Measurements from ENCODE around the gene ABHD17A.
A peak's percentile ranks its signal among the peaks of the same experiment; 100 is the strongest.

The ABHD17A gene

DNA sequence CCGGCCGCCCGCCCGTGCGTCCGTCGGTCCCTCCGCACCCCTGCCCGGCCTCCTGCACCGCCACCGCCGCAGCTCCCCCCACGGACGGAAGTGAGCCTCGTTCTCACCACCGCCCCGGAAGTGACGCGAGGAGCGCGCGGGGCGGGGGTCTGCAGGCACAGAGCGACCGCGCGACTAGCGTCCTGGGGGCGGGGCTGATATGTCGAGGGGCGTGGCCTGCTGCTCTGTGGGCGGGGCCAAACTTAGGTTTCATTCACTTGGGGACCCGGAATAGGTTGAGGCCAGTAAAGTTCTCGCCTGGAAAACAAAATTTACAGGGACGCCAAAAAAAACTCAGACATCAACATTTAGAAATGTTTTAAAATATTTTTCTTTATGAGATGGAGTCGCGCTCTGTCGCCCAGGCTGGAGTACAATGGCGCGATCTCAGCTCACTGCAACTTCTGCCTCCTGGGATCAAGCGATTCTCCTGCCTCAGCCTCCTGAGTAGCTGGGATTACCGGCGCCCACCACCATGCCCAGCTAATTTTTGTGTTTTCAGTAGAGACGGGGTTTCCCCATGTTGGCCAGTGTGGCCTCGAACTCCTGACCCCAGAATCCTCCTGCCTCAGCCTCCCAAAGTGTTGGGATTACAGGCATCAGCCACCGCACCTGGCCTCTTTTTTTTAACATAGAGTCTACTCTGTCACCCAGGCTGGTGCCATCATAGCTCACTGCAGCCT, at the start of gene ABHD17A:
Gene ABHD17A, minus strand, starts transcription at position 99 of the 722 bp plus-strand sequence. CDS start 3,930 bp downstream, outside the sequence.
- DNase-seq (ENCODE audit: low spot score) = peak; percentile 98

DNA sequence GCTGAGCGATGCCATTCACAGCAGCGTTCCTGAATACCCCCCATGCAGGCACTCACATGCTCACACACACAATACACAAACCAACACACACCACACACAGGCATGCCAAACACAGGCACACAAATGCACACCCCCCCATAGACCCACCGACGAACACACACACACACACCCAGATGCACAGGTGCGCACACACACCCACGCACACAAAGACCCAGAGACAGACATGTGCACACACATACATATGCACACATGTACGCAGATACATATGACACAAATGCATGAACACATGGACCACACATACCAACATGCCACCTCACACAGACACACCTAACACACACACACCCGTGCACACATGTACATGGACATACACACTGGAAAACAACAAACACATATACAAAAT, 48.6 kb upstream of the ABHD17A start:
- no peak for DNase-seq (ENCODE audit: low spot score)

DNA sequence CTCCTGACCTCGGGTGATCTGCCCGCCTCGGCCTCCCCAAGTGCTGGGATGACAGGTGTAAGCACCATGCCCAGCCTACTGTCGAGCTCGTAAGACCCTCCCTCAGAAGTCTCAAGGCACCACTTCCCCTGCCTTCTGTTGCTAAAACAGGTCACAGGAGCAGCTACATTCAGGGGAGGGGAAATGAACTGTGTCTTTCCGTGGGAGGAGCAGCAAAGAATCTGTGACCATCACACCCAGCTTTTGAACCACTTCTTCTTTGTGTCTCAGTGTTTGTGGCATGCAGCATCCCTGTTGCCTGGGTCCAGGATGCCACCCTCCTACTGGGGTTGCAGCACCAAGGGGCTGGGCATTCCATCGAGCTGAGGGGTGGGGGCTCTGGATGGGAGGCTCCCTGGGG, 47.9 kb upstream of the ABHD17A start:
- DNase-seq (ENCODE audit: low spot score) = no peak

DNA sequence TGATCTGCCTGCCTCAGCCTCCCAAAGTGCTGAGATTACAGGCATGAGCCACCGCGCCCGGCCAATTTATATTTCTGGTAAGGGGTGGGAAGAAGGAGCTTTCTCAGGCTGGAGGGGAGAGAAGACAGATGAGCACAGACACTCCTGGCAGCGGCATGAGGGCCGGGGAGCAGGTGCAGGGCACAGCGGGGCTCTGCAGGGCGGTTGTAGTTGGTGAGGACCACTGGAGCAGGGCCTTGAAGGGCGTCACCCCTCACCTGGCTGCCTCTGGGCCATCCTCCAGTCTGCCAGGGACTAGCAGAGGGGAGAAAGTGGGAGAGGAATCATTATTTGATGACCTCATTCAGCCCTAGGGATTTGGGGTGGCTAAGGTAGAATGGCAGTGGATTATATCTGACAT, 47.1 kb upstream of the ABHD17A start:
- DNase-seq (ENCODE audit: low spot score) = no peak

DNA sequence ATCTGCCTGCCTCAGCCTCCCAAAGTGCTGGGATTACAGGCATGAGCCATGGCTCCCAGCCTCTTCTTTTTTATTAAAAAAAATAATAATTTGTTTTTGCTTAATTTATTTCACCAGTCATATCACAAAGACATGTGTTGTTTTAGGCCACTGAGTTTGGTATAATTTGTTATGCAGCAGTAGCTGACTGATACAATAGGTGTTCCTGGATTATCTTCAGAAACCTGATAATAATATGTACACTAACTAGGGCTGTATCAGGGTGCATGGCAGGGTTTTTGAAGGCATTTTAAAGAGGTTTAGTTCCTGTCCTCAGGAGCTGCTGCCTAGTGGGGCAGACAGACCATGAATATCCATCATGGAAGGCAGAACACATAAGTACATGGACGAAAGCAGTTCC, 46.1 kb upstream of the ABHD17A start:
- DNase-seq (ENCODE audit: low spot score) = no peak

DNA sequence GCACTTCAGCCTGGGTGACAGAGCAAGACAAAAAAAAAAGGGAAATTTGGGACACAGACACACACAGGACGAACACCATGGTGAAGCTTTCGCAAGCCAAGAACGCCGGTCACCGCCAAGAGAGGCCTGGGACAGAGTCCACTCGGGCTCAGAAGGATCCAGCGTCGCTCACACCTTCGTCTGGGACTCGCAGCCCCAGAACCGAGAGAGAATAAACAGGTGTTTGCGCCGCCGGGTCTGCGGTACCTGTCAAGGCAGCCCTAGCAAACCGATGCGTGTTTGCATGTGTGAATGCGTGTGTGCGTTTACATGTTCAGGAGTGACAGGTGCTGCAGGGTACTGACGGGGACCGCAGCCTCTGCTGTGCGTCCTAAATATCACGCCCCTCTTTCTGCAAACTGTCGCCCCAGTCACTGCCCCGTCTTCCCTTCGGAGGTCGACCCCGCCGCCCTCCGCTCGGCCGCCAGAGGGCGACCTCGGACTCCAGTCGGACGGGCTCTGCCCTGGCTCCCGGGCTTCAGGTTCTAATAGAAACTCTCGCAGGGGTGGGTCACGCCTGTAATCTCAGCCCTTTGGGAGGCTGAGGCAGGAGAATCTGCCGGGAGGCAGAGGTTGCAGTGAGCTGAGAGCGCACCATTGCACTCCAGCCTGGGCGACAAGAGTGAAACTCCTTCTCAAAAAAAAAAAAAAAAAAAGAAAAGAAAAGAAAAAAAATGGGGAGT, 43.9 kb upstream of the ABHD17A start:
- DNase-seq (ENCODE audit: low spot score) = peak; percentile 92

DNA sequence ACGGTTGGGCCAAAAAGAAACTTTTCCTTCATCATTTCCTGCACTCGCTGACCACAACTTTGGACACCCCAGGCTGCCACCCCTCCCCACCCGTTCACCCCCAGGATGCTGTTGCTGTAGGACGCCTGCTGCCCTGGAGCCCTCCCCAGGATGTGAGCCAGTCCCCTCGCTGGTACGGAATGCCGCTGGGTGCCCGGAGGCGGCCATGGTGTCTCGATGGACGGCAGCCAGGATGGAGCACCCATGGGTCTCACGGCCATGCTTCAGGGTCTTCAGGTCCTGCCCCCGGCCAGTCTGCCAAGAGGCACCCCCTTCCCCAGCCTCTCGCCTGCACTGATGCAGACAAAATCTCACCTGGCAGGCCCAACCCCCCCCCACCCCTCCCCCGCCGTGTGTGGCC, 40.2 kb upstream of the ABHD17A start:
- DNase-seq (ENCODE audit: low spot score) = no peak

DNA sequence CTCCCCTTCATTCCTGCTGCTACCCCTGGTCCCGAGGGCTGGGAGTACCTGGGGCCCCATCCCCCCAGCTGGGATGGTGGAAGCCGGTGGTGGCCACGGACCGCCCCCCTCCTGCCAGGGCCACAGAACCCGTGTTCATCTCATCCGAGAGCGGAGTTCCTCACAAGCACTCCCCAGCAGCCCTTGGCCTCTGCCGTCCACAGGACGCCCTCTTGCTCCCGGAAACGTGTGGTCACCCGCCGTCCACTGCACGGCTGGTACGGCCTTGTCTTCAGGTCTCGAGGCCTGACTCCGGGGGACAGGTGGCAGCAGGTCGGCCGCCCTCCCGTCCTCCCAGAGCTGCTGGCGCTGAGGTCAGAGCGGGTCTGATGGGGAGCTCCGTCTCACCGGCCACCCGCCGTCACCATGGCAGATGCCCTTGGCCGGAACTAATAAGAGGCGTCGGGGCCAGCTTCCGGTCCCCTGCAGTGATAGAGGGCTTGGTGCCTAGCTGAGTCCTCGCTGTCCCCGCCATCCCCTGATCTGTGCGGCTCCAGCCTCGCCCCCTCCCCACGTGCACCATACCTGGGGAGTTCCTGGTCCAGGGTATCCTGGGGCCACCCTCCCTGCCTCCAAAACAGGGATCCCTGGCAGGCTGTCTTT, 39.1 kb upstream of the ABHD17A start:
- no peak for DNase-seq (ENCODE audit: low spot score)

DNA sequence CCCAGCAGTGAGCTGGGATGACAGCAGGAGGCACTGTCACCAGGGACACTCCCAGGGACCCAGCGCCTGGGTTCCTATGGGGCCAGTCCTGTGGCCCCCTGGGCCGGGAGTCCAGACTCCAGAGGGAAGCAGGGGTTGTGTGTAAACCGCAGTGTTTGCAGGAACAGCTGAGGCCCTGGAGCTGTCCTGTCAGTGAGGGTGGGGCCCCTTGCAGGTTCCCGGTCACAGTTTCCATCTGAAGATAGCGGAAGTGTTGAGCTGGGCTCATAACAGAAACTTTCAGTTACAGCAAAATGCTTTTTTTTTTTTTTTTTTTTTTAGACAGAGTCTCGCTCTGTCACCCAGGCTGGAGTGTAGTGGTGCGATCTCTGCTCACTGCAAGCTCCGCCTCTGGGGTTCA, 38.0 kb upstream of the ABHD17A start:
- DNase-seq (ENCODE audit: low spot score) = no peak

DNA sequence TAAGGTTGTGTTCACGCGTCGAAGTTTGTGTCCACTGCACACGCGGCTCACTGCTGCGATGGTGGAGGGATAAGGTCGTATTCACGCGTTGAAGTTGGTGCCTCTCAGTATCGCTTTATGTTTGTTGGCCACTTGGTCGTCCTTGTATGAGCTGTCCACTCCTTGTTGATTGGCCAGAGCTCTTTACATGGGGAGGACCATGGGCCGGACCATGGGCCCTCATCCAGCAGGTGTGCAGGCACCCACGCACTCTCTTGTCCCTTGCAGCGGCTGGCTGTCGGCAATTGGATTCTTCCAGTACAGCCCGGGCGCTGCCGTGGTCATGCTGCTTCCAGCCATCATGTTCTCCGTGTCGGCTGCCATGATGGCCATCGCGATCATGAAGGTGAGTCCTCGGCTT, 37.5 kb upstream of the ABHD17A start:
- no peak for DNase-seq (ENCODE audit: low spot score)

DNA sequence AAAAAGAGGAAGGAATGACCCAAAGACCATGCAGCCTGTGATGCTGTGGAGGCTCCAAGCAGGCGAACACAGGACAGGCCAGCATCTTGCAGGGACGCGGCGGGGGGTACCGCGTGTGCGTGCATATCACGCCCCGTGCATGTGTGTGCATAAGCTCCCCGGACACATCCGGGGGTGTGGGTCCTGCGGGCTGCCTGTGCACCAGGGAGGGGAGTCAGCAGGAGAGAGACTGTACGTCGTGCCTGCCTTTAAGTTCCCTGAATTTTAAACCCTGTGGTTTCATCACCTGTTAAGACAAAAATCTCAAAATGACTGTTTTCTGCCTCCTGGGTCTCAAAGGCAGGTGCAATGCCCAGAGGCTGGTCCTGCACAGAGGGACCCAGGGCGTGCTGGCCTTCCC, 36.5 kb upstream of the ABHD17A start:
- DNase-seq (ENCODE audit: low spot score) = no peak

DNA sequence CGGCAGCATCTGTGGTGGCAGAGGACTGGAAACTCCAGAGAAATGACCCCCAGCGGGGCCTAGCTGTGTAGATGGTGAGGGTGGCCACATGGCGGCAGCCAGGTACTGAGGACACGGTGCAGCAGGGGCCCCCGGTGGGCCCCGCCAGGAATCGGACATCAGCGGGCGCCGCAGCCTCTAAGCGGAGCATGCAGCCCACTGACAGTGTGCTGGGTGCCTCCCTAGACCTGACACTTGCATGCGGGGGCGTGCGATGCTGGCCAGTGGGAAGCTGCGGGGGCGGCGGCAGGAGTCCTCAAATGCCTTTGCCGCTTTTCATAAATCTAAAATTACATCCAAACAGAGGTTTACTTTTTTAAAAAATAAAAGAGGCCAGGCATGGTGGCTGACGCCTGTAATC, 36.0 kb upstream of the ABHD17A start:
- DNase-seq (ENCODE audit: low spot score) = no peak

DNA sequence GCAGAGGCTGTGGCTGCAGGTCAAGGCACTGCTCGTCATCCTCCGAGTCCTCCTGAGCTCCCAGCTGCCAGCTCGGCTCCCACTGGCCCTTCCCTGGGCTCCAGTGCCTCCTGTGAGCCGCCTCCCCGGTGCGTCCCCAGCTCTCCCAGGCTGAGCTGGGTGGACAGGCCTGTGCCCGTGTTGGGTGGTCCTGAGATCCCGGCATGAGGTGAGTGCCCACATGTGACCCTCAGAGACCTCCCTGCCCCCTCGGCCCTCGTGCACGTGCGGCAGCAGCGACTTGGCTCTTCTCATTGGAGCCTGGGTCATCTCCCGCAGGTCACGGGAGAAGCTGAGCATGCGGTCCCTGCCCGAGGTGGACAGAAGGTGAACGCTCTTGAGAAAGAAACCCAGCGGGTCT, 35.3 kb upstream of the ABHD17A start:
- no peak for DNase-seq (ENCODE audit: low spot score)

DNA sequence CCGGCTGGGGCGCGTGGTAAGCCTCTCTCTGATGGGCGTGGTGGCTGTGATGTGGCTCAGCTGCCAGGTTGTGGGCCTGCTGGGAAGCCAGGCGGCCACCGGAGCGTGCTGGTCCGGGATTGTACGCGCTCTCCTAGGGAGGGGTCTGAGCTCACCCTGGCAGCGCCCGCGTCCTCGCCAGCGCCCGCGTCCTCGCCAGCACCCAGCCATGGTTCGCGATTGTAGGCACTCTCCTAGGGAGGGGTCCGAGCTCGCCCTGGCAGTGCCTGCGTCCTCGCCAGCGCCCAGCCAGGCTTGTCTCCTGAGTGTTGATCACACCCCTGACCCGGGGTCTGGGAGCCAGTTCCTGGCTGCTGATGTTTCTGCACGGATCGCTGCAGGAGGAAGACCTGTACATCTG, 33.7 kb upstream of the ABHD17A start:
- no peak for DNase-seq (ENCODE audit: low spot score)

DNA sequence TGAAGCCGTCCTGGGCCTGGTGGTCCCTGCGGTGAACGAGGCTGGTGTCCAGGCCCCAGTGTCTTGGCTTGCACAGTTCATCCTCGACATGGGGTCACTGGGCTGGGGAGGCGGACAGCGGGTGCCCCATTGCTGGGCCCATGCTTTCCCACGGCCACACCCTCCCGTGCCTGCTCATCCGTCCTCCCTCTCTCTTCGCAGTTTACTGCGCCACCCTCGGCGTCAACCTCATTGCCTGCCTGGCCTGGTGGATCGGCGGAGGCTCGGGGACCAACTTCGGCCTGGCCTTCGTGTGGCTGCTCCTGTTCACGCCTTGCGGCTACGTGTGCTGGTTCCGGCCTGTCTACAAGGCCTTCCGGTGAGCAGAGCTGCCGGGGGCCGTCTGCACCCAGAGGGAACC, 32.6 kb upstream of the ABHD17A start:
- DNase-seq (ENCODE audit: low spot score) = no peak

DNA sequence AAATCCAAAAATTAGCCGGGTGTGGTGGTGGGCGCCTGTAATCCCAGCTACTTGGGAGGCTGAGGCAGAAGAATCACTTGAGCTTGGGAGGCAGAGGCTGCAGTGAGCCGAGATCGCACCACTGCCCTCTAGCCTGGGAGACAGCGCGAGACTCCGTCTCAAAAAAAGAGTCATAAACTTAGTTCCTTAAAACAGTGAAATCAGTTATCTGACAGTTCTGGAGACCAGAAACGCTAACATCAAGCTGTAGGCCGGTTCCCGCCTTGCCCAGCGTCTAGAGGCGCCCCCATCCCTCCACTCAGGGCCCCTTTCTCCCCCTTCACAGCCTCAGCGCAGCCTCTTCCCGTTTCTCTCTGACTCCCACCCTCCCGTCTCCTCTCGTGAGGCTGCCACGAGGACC, 31.9 kb upstream of the ABHD17A start:
- DNase-seq (ENCODE audit: low spot score) = no peak

DNA sequence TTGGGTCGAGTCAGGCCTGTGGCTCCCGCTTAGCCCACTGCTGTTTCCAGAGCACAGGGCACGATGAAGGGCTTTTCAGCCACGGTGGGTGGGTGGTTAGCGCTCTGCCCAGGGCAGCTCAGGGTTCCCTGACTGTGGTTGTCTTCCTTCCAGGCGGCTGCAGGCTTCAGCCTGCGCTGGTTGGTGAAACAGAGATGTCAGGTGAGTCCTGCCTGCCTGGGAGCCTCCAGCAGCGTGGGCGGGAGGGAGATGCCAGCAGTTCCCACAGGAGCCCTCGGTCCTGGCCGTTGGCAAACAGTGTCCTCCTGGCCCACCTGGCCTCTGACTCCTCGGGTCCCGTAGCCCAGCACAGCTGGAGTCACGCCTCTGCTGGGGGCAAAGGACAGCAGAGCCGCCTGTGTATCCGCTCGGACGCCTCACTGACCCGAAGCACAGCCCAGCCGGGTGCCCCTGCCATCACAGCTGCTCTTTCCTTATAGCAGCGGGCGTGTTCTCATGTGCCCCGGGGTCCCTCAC, 29.6 kb upstream of the ABHD17A start:
- DNase-seq (ENCODE audit: low spot score) = no peak

DNA sequence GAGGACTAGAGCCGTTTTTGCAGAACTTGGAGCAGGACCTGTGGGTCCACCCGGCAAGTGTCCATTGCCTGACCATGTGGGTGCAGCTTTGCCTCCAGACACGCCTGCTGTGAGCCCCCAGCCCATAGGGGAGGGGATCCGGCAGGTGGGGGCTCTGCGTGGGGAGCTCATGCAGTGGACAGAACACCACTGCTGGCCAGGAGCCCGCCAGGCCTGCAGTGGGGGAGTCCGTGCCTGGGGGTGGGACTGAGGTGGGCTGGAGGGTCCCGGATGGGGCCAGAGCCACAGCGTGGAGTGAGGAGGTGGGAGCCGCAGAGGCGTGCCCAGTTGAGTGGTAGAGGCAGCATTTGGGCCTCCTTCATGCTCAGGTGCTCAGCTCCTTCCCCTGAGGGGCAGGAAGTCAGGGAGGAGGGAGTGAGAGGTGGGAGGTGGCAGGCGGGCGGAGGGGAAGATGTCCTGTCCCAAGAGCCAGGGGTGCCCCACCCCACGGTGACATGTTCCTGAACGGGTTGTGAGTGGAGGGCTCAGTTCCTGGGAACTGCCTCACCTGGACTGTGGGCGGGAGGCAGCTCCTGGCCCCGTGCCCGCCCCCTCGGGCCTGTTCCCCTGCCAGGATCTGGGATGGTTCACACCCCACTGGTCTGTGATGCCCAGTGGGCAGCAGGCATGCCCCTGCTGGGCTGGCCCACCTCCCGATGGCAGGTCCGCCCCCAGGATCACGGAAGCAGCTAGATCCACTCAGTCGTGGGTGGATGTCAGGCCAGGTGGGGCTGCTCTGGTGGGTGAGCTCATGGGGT, 28.7 kb upstream of the ABHD17A start:
- no peak for DNase-seq (ENCODE audit: low spot score)

DNA sequence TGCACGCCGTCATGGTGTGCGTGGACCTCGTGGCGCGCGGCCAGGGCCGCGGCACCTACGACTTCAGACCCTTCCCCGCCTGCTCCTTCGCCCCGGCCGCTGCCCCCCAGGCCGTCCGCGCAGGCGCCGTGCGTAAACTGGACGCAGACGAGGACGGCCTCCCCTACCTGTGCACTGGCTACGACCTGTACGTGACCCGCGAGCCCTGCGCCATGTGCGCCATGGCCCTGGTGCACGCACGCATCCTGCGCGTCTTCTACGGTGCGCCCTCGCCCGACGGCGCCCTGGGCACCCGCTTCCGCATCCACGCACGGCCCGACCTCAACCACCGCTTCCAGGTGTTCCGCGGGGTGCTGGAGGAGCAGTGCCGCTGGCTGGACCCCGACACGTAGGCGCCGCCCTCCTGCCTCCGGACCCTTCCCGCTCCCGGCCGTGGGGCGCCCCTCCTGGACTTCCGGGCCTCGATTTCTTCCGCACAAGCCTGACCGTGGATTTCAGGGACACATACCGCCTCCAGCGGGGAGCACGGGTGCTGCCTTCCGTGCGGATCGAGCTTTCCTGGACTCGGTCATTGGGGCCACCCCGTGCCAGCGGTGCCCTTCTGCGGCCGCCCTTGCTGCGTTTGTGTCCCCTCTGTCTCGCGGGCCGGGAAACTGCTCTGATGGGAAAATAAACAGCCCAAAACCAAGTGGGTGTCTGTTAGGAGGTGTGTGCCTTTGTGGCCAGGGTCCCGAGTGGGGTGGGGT, 27.6 kb upstream of the ABHD17A start:
- DNase-seq (ENCODE audit: low spot score) = no peak

DNA sequence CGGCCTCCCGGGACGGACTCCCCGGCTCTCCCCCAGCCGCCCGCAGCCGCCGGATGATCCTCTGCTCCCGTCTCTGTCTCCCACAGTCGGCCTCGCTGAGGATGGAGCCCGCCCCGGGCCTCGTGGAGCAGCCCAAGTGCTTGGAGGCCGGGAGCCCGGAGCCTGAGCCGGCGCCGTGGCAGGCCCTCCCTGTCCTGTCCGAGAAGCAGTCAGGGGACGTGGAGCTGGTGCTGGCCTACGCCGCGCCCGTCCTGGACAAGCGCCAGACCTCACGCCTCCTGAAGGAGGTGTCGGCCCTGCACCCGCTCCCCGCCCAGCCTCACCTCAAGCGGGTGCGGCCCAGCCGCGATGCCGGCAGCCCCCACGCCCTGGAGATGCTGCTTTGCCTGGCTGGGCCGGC, 26.7 kb upstream of the ABHD17A start:
- no peak for DNase-seq (ENCODE audit: low spot score)

DNA sequence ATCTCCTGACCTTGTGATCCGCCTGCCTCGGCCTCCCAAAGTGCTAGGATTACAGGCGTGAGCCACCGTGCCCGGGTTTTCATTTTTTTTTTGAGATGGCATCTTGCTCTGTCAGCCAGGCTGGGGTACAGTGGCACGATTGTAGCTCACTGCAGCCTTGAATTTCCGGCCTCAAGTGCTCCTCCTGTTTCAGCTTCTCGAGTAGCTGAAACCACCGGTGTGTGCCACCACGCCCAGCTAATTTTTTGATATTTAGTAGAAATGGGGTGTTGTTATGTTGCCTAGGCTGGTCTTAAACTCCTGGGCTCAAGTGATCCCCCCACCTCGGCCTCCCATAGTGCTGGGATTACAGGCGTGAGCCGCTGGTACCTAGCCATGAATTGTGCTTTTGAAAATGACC, 25.8 kb upstream of the ABHD17A start:
- DNase-seq (ENCODE audit: low spot score) = no peak

DNA sequence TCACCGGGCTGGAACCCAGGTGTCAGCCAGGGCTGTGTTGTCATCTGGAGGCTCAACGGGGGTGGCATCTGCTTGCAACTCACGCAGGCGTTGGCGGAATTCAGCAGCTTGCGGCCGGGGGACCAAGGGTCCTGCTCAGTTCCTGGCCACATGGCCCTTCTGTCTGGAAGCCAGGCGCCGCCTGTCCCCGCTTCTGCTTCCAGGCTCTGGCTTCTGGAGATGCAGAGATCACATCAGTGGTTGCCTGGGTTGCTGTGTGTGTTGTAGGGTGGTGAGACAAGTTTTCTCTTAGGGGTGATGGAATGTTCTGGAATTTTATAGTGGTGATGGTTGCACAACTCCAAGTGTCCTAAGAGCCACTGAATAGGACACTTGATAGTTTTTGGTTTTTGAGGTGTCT, 24.9 kb upstream of the ABHD17A start:
- DNase-seq (ENCODE audit: low spot score) = peak; percentile 37

Data from AG20443 (cell line).